NCI-H82 treated with DMSO at 0.1 percent for 48 hours (cell line): ENCODE measurements around the gene WDR90.

Experiments used
- DNase-seq: peaks from one replicate; lab custom pipeline; 2025; ENCODE audit not compliant: unreplicated experiment; lab: John Stamatoyannopoulos, UW

Gene WDR90

DNA sequence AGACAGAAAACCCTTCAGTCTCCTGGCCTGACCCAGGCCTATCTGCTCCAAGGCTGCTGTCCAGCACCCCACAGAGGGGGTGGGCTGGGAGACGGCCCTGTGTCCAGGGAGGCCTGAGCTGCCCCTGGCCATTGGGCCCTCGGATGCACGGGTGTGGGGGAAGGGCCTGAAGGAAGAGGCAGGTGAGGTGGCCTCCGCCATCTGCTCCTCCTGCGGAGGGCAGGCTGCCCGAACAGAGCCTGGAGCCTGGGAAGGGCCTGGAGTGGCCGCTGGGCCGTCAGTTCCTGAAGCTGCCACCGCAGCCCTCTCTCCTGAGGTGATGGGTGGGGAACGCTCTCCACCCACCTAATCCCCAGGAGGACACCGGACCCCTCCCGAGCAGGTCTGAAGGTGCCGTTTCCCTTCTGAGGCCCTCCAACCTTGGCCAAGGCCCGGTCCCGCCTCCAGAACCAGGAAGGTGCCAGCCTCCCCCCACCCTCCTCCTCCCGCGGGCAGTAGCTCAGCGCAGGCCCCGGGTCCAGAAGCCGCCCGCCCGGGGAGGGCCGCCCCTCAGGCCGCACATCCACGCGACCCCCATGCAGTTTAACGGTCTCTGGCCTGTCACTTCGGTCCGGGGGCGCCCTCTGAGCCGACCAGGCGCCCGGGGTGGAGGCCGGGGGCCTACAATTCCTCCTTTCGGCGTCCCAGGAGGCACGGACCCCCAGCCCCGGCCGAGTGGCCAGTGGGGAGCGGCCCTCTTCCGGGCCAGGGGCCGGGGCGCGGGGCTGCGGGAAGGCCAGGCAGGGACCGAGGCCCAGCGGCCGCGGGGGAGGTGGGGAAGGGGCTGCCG is 55.6 kb downstream of the WDR90 start:
- no peak for DNase-seq

DNA sequence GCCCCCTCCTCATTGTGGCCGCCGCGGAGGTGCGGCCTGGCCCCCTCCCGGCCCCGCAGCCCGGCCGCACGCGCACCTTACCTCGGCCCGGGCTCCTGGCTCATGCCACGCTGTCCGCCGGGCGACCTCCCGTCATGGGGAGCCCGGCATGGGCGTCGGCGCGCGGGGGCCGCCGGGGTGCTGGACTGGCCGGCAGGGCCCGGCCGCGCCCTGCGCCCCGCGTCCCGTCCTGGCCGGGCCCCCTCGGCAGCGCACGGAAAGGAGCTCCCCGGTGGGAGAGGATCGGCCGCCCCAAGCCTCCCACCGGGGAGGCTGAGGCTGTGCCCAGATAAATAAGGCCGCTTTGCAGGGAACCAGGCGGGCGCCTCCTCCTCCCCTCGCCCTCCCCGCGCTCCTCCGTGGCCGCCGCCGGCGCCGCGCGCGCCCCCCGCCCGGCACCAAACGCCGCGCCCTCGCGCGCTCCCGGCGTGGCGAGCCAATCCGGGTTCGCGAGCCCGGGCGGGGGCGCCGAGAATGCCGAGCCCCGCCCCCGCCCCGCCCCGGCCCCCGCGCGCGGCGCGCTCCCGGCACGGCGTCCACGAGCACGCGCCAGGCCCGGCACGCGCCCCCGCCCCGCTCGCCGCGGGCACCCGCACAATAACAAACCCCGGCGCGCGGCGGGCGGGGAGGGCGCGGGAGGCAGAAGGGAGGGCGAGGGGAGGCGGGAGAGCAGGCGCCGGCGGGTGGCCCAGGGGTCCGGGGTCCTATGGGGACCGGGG is 56.4 kb downstream of the WDR90 start, which contains the start of gene FBXL16:
Gene FBXL16, minus strand, starts transcription at position 371 of the 758 bp plus-strand sequence. CDS start 8,396 bp downstream, outside the sequence.
- no peak for DNase-seq

DNA sequence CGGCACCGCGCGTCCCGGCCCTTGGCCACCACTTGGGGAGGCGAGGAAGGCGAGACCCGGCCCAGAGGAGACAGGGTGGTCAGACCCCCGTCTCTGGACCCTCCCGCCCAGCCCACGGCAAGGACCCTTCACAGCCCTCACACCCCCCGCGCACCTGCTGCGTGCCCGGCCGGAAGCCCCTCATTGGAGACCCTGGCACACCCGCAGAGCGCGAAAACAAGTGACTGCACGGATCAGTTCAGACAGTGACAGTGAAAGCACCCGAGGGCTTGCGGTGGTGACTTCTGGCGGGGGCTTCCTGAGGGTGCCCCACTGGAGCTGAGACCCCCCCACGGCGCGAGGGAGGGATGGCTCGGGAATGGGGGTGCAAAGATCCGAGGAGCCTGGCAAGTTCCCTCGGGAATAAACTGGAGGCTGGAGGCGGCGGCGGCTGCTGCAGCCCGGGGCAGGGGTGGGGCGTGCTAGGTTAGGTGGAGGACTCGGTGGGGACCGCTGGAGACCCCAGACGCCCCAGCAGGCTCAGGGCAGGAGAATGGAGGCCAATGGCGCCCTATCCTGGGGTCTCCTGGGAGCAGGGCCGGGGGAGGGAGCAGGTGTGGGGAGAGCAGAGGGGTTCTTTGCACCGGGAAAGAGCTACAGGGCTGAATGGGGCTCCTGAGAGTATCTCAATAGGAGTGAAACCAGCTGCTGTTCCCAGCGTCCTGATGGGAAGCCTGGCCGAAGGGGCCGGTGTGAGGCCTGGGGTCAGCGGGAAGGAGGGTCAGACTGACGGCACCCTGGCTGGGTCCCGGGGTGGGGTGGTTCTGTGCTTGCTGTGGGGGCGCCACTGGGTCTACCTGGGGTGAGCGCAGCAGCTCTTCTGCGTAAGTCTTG is 57.3 kb downstream of the WDR90 start:
- no peak for DNase-seq

DNA sequence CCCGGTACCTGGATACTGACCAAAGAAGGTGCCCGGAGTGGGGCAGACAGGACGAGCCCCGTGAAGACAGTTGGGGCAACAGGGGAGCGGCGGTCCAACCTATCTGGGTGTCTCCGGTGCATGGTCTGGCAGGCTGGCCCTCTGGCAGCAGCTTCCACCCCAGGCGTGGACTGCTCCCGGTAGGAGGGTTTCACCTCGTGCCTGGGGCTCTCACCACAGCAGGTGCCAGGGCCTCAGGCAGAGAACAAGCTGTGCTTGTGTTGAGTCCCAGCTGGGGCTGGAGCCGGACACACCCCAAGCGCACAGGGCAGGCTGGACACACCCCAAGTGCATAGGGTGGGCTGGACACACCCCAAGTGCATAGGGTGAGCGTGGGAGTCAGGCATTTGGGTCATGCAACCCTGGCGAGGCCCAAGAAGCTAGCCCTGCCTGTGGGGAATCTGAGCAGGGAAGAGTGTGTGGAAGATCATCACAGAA is 57.9 kb downstream of the WDR90 start:
- DNase-seq, result no peak

DNA sequence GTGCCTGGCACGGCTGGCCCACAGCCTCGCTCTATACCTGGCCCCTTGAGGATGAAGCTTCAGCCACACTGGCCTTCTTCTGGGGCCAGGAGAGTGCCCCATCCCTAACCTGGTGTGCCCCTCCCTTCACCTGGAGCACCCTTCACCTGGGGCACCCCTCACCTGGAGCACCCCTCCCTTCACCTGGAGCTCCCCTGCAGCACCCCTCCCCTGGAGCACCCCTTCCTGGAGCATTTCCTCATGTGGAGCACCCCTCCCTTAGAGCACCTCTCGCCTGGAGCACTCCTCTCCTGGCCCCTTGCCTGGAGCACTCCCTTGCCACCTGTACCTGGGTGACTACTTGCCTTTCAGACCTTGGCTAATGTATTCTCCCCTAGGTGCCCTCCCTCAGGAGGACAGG is 58.9 kb downstream of the WDR90 start:
- no peak for DNase-seq

DNA sequence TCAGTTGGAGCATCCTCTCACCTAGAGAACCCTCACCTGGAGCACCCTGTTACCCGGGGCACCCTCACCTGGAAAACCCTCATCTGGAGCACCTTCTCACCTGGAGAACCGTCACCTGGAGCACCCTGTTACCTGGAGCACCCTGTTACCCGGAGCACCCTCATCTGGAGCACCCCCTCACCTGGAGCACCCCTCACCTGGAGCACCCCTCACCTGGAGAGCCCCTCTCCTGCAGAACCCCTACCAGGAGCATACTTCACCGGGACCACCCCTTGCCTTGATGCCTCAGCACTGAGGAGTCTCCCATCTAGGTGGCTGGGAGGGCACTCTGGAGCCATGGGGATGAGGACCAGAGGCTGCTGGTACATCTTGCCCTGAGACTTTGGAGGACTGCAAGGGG is 59.8 kb downstream of the WDR90 start:
- DNase-seq, result no peak

DNA sequence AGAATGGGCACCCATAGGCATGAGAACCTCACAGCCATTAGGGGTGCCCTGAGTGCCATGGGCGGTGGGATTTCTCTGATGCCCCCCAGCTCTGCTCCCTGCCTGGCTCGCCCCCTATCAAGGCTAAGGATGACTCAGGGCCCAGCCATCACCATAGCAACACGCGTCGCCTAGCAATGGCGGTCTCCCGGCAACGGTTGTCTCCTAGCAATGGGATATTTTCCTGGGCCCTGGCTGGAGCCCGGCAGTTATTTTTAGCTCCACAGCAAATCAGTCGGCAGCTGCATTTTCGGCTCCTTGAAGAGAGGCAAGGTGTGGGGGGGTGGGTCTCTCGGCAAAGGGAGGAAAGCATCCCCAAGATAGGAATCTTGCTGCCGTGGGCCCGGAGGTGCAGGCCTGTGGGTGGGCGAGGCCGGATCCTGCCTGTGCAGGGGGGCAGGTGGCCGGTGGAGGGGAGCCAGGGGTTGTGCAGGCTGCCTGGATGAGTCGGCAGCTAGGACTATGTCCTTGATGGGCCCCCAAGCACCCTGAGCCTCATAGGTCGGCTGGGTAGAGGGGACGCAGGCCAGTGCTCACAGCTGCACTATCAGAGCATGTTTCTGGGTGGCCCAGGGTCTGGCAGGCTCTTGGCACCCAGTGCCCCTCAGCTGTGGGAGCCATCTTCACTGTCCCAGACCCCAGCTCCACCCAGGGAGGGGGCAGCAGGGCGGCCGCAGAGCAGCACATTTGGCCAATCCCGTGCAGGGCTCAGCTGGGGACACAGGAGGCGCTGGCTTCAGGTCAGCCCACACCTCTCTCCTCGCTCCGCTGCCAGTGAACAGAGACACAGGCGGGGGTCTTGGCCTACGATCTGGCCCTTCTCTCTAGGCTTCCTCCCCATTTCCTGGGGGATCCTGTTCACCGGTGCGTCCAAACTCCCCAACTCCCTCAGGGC is 60.7 kb downstream of the WDR90 start:
- peak; percentile 20 for DNase-seq

DNA sequence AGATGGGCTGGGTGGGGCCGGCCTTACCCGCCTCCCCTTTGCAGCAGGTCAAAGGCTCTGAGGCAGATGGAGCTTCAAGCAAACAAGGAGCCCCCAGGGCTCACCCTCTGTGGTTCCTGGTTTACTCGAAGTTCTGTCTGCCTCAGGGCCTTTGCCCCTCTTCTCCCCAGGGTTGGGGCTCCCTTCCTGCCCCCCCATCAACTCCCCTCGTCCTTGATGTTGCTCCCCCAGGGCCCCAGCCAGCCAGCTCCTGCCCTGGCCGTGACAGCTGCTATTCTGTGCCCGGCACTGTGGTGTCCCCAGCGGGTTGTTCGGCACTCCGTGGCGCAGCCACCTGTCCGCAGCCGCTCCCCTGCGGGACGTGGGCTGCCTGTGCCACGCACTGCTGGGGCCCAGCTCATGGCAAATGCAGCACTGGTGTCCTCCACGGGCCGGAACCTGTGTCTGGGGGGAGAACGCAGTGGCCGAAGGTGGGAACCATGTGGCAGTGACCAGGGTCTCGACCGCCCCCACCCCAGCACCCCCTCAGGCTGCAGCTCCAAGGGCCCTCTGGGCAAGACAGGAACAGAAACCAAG is 61.4 kb downstream of the WDR90 start:
- DNase-seq, result no peak

DNA sequence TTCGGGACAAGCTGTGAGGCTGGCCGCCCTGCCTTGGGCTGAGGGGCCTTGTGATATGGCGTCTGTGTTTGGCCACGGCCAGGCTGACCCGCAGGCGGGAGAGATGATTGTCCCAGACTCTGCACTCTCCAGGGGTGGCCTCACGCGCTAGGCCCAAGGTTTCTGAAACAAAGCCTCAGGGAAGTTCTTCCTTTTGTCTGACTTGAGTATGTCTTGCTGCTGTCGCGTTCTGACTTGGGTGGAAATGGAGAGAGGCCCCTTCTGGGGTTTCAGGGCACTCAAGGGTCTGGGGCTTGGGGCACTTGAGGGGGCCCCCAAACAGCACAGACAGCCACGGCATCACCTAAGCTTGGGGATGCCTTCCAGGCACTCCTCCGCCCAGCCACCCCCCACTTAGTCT is 61.9 kb downstream of the WDR90 start:
- DNase-seq, result no peak

DNA sequence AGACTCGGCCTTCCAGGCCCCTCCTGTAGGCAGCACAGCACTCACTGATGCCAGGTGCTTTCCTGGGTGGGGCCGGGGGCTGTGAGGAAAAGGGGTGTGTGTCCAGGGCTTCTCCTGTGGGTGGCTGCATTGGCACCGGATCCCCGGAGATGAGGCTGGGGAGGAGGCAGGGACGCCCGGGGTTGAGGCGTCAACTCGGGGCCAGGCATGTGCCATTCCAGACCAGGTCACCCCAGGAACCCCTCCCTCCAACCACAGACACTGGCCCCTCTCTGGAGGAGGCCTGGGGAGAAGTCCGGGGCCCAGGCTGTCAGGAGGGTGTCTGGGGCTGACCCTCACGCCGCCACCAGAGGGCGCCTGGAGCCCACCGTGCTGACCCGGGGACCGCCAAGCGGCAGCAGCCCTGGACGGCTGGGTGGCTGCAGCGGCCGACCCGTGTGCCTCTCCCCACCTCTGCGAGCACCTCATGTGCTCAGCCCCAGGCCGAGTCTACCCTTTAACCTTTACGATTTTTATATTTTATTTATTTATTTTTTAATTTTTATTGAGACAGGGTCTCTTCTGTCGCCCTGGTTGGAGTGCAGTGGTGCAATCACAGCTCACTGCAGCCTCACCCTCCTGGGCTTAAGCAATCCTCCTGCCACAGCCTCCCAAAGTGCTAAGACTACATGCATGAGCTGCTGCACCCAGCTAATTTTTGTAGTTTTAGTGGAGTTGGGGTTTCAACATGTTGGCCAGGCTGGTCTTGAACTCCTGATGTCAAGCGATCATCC is 62.6 kb downstream of the WDR90 start:
- peak; percentile 27 for DNase-seq

DNA sequence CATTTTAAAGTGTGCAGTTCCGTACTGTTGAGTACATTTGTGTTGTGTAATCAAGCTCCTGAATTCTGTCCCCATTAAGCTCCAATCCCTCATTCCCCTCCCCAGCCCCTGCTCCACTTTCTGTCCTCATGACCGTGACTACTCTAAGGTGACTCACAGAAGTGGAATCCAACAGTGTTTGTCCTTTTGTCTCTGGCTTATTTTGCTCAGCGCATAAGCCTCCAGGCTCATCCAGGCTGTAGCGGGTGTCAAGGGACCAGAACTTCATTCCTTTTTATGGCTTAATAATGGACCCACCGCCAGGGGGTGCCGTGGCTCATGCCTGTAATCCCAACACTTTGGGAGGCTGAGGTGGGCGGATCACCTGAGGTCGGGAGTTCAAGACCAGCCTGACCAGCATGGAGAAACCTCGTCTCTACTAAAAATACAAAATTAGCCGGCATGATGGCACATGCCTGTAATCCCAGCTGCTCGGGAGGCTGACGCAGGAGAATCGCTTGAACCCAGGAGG is 63.6 kb downstream of the WDR90 start:
- DNase-seq, result peak; percentile 5

DNA sequence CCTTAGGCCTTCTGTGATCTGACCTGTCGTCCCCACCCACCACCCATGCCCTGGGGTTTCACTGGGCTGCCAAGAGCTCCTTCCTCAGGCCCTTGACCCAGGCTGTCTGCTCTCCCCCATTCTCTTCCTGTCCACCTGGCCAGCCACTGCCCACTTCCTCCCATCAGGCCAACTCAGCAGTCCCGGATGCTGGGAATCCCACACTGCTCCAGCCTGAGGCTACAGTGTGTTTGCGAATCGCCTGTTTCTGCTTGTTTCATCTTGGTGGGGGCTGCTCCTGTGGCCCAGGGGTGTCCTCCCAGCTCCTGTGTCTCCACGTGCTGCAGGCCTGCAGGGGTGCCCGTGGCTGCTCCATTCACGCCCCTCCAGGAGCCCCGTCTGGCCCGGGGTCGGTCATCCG is 64.9 kb downstream of the WDR90 start:
- DNase-seq, result no peak

DNA sequence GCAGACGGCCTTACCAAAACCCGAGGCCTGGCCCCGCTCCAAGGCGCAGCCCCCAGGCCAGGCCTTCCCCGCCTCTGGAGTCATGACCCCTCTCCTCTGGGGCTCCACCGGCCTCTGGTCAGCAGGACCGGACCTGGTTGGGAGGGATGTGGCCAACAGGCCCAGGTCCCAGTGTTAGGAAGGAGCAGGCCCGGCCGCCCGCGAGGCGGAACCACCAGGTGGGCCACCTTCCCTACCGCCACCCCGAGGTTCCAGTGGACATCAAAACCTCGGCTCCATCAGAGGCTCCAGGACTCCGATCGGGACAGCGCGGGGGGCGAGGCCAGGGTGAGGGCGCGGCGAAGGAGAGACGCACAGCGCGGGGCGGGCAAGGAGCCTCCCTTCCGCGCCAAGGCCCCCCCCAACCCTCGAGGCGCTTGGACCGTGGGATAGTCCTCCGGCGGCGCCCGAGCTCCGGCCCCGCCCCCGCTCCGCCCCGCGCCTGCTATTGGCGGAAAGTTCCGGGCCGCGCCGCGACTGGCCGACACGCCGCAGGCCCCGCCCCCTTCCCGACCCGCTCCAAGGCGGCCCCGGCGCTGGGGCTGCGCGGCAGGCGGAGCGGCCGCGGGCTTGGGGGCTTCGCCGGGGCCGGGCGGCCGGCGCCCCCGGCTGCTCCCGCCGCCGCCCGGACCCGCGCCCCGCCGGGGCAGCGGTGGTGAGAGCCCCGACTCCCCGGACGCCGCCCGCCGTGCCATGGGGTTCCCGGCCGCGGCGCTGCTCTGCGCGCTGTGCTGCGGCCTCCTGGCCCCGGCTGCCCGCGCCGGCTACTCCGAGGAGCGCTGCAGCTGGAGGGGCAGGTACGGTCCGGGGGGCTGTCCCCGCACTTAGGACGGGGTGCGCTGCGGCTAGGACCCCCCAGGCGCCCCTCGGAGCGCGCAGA is 65.7 kb downstream of the WDR90 start, which contains the start of gene METRN:
Gene METRN, plus strand, starts transcription at position 561 of the 919 bp plus-strand sequence. Its CDS starts 172 bp downstream, at position 733.
- DNase-seq, result peak; percentile 39

DNA sequence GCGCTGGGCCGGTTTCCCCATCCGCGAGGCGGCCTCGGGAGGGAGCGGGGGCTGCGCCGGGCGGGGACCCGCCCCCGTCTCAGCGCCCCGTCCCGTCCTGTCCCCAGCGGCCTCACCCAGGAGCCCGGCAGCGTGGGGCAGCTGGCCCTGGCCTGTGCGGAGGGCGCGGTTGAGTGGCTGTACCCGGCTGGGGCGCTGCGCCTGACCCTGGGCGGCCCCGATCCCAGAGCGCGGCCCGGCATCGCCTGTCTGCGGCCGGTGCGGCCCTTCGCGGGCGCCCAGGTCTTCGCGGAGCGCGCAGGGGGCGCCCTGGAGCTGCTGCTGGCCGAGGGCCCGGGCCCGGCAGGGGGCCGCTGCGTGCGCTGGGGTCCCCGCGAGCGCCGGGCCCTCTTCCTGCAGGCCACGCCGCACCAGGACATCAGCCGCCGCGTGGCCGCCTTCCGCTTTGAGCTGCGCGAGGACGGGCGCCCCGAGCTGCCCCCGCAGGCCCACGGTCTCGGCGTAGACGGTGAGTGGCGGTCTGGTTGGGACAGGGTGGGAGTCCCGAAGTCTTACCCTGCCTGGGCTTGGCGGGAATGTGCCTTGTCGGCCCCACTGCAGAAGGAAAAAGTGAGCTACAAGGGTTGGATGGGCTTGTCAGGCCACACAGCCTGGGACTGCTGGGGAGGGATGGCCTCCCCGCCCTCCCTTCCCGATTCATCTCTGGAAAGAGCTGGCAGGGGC is 66.5 kb downstream of the WDR90 start:
- DNase-seq, result no peak

DNA sequence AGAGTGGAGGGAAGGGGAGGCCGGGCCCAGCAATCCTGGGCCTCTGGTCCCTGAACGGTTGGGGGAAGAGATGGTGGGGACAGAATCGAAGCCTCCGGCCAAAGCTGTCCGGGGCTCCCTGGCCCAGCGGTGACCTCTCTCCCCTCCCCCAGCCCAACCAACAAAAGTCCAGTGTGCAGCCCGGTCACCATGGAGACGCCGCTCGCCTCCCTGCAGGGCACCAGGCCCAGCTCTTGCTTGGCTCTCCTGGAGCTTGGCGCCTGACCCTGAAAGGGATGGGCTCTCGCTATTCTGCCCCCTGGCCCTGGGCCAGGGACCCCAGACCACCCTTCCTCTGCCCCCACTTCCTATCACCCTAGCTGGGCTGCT is 67.0 kb downstream of the WDR90 start:
- DNase-seq, result no peak

DNA sequence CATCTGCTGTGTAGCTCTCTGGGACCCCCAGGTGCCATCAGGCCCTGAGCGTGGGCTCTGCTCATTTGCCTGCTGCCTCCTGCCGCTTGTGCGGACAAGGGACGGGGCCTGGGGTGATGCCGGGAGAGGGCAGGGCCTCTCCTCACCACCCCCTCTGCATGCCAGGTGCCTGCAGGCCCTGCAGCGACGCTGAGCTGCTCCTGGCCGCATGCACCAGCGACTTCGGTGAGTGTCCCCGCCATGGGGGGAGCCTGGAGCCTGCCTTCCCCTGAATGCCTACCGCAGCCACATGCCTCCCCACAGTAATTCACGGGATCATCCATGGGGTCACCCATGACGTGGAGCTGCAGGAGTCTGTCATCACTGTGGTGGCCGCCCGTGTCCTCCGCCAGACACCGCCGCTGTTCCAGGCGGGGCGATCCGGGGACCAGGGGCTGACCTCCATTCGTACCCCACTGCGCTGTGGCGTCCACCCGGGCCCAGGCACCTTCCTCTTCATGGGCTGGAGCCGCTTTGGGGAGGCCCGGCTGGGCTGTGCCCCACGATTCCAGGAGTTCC is 67.7 kb downstream of the WDR90 start:
- no peak for DNase-seq
